Peyer's patch (tissue), 4 donors: ENCODE data around the gene MED8. TPM values are rescaled to one million over a fixed set of nuclear protein-coding genes. Genes with fewer than 3 reads are reported as not detected.
A peak's percentile ranks its signal among the peaks of the same experiment; 100 is the strongest.

Experiments used
- DNase-seq, 3 donors: peaks; one replicate each; pipeline ENCODE4 v3.0.0-alpha.2; 2017 to 2019
- H3K27ac ChIP-seq, 4 donors: fragments of 200-600 bp; sonication (generic); one replicate each; pipeline ENCODE4 v1.5.1; 2016 to 2019
- H3K27me3 ChIP-seq, 2 donors: fragments of 200-600 bp; sonication (generic); one replicate each; pipeline ENCODE4 v1.5.1; 2019
- H3K36me3 ChIP-seq, 3 donors: fragments of 200-600 bp; sonication (generic); one replicate each; pipeline ENCODE4 v1.5.1; 2016 to 2019
- H3K4me1 ChIP-seq, 4 donors: fragments of 200-600 bp; sonication (generic); one replicate each; pipeline ENCODE4 v1.5.1; 2016 to 2019
- H3K4me3 ChIP-seq, 4 donors: fragments of 200-600 bp; sonication (generic); 1 replicate in 3 of 4; 2 replicates in 1 of 4; pipeline ENCODE4 v1.5.1; 2016 to 2019; ENCODE audit warnings: mild to moderate bottlenecking in 1 of 4
- H3K9me3 ChIP-seq, 4 donors: fragments of 200-600 bp; sonication (generic); one replicate each; pipeline ENCODE4 v1.5.1; 2016 to 2019; ENCODE audit warnings: mild to moderate bottlenecking in 1 of 4
- CTCF ChIP-seq, 6 experiments: fragments of 450-650 bp in 4 of 6; fragments of 200-600 bp in 2 of 6; sonication (generic) in 1 of 6; IDR thresholded peaks; one replicate each; pipeline ENCODE4 v1.5.1; 2017 to 2019; ENCODE audit warnings: antibody characterized with exemption in 6 of 6, mild to moderate bottlenecking in 3 of 6, moderate library complexity in 1 of 6
- POLR2A ChIP-seq, 2 donors: fragments of 450-650 bp; IDR thresholded peaks; one replicate each; pipeline ENCODE4 v1.5.1; 2017; ENCODE audit warnings: antibody characterized with exemption in 2 of 2, mild to moderate bottlenecking in 2 of 2, moderate library complexity in 2 of 2
- total RNA-seq, 4 donors: library from RNA; depleted of rRNA; stranded (reverse); fragments of >200 nt; gene quantifications; one replicate each; pipeline ENCODE4 v1.1.0, GENCODE V29; 2016

MED8 gene
- total RNA-seq, 4 donors from 2014 or later, result 36.1 to 58.6 (median 38.7) TPM

- DNase-seq, result no peak
Measured at GRCh38 chr1:43366601-43367025, 23.0 kb downstream of the MED8 start.

DNA sequence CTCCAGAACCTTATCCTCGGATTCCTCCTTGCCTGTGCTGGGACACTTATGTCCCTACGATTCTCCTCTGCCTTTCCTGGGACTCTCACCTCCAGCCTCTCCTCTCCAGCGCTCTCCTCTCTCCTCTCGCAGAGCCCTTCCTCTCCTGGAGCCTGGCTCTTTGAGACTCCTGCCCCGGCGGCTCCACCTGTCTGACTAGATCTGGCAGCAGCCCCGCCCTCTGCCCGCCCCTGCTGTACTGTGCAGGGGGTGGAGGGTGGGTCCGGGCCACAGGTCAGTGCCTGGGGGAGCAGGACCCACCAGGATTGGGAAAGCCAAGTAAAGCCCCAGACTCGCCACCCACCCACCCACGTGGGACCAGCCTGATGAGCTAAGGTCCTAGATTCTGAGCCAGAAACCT, 23.4 kb downstream of the MED8 start:
- Histone ChIP-seq H3K4me1 (peaks cover 4 to 36% (median 15%) of the 10 kb centered on the region in 4 donors), H3K27ac (peak overlapping the region; percentile 98 to 99 (median 98)), H3K9me3 (no peaks in the 10 kb centered on the region), H3K36me3 (peaks cover 0 to 42% (median 0%) of the 10 kb centered on the region in 3 donors), H3K27me3 (no peaks in the 10 kb centered on the region), H3K4me3 (peak overlapping the region in 3 of 4 donors; percentile 80 to 97 (median 97))
- TF ChIP-seq POLR2A (IDR thresholded peaks at IDR 0.05) (peak; percentile 68 to 91), CTCF (IDR thresholded peaks at IDR 0.05) (no peak)
- DNase-seq, result peak; percentile 26 to 88 (median 87)

More at GRCh38 chr1:43366601-43367025, 23.0 kb downstream of the MED8 start:
- Histone ChIP-seq H3K27me3 (no peaks in the 10 kb centered on the region), H3K4me1 (peaks cover 4 to 36% (median 15%) of the 10 kb centered on the region in 4 donors), H3K9me3 (no peaks in the 10 kb centered on the region), H3K36me3 (peaks cover 0 to 38% (median 0%) of the 10 kb centered on the region in 3 donors), H3K27ac (peak overlapping the region; percentile 98 to 99 (median 98)), H3K4me3 (peak overlapping the region; percentile 80 to 98 (median 97))
- no peak for TF ChIP-seq POLR2A (IDR thresholded peaks at IDR 0.05)
- no peak for TF ChIP-seq CTCF (IDR thresholded peaks at IDR 0.05)

DNA sequence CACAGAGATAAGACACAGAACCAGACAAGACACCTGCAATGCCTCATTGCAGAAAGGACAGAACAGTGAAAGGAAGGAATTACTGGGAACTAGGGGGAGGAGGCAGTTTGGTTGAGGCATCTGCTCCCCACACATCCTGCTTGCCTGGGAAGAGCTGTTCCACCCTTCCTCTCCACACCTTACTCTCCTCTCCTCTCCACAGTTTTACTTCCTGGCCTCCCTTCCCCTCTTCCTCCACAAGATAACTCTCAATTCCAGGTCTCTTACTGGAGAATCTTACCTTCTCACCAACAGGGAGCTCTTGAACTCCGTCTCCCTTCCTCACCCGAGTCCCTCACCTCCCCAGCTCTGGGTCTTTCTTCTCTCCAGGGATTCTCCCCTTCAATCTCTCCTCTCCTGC, 23.9 kb downstream of the MED8 start:
- peaks cover 4 to 38% (median 15%) of the 10 kb centered on the region in 4 donors for H3K4me1 ChIP-seq
- no peak for TF ChIP-seq CTCF (IDR thresholded peaks at IDR 0.05)
- no peak for TF ChIP-seq POLR2A (IDR thresholded peaks at IDR 0.05)
- H3K9me3 ChIP-seq, result no peaks in the 10 kb centered on the region
- H3K27me3 ChIP-seq, result no peaks in the 10 kb centered on the region
- H3K27ac ChIP-seq, result peak overlapping the region in 3 of 4 donors; percentile 98 to 99 (median 98)
- H3K36me3 ChIP-seq, result peaks cover 0 to 47% (median 0%) of the 10 kb centered on the region in 3 donors
- peak overlapping the region in 2 of 4 donors; percentile 80 to 97 for H3K4me3 ChIP-seq
- no peak for DNase-seq

GRCh38 chr1:43363935-43364525, 25.6 kb downstream of the MED8 start:
- Histone ChIP-seq H3K27ac (peak overlapping the region in 2 of 4 donors; percentile 15 to 82), H3K9me3 (no peaks in the 10 kb centered on the region), H3K27me3 (no peaks in the 10 kb centered on the region), H3K36me3 (peaks cover 0 to 50% (median 0%) of the 10 kb centered on the region in 3 donors), H3K4me1 (peaks cover 4 to 52% (median 16%) of the 10 kb centered on the region in 4 donors), H3K4me3 (no peak overlapping the region)
- TF ChIP-seq CTCF (IDR thresholded peaks at IDR 0.05), result no peak
- TF ChIP-seq POLR2A (IDR thresholded peaks at IDR 0.05), result no peak
- DNase-seq, result no peak

DNA sequence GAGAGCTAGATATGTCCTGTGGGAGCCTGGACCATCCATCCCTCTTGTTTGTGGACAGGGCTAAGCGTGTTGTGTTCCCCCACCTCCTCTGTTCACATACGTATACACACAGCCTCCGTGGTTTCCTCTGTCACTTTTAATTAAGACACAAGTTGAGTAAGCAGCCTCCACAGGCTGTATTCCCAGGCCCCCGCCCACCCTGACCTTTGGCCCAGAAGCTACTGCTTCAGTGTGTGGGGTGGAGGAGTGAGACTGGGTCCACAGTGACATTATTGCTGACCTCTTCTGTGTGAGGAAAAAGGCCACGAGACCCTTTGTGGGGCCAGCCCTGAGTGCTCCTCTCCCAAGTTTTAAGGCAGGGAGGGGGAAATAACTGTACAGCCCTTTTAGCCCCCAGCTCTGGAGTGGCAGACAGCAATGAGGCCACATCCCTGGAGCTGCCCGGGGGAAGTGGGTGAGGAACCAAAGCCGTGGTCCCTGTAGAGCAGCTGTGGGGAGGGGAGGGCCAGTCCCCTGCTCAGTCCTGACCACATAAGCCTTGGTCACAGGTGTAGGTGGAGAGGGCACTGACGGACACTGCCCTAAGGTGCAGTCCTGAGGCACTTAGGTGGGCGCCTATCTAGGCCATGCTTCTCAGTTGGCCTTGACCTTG, 26.2 kb downstream of the MED8 start:
- no peaks in the 10 kb centered on the region for H3K9me3 ChIP-seq
- no peak overlapping the region for H3K4me3 ChIP-seq
- H3K36me3 ChIP-seq, result peaks cover 0 to 50% (median 0%) of the 10 kb centered on the region in 3 donors
- peak overlapping the region in 2 of 4 donors; percentile 15 to 82 for H3K27ac ChIP-seq
- TF ChIP-seq CTCF (IDR thresholded peaks at IDR 0.05) (no peak), POLR2A (IDR thresholded peaks at IDR 0.05) (peak in 1 of 2 donors; percentile 19)
- peaks cover 4 to 48% (median 12%) of the 10 kb centered on the region in 4 donors for H3K4me1 ChIP-seq
- DNase-seq, result peak in 2 of 3 donors; percentile 73 to 80
- no peaks in the 10 kb centered on the region for H3K27me3 ChIP-seq
